GM19025 (cell line): Measurements from ENCODE around the gene ODAPH.
"Not testable (repeated sequence)": the region's sequence is repeated elsewhere in the genome, so short reads cannot be mapped to it uniquely, and the experiment has no call there.

Source experiments
- ATAC-seq: cut with Tn5 transposase; IDR thresholded peaks from one replicate; pipeline ENCODE4 v1.9.1; 2021; ENCODE audit warnings: mild to moderate bottlenecking, low read depth, moderate library complexity; ENCODE audit not compliant: unreplicated experiment

ODAPH gene

GRCh38 chr4:75544220-75544619, 11.6 kb upstream of the ODAPH start:
- not testable (repeated sequence) for ATAC-seq

- no peak for ATAC-seq
Observed at GRCh38 chr4:75544870-75545269, 11.0 kb upstream of the ODAPH start.

- no peak for ATAC-seq
Observed at GRCh38 chr4:75545526-75545925, 10.3 kb upstream of the ODAPH start.

GRCh38 chr4:75547647-75548387, 8.0 kb upstream of the ODAPH start:
- no peak for ATAC-seq

GRCh38 chr4:75549019-75549418, 6.8 kb upstream of the ODAPH start:
- ATAC-seq = no peak

- ATAC-seq = no peak
Observed at GRCh38 chr4:75552452-75552851, 3.4 kb upstream of the ODAPH start.

- no peak for ATAC-seq
Observed at GRCh38 chr4:75557696-75558095, 1.8 kb downstream of the ODAPH start.

- no peak for ATAC-seq
Observed at GRCh38 chr4:75561789-75562188, 5.9 kb downstream of the ODAPH start.

- no peak for ATAC-seq
Observed at GRCh38 chr4:75564023-75564422, 8.2 kb downstream of the ODAPH start.

- no peak for ATAC-seq
Observed at GRCh38 chr4:75565481-75565880, 9.6 kb downstream of the ODAPH start.

- no peak for ATAC-seq
Observed at GRCh38 chr4:75566911-75567310, 11.0 kb downstream of the ODAPH start.

- ATAC-seq = no peak
Observed at GRCh38 chr4:75567725-75568124, 11.9 kb downstream of the ODAPH start.

- ATAC-seq = no peak
Observed at GRCh38 chr4:75584067-75584466, 28.2 kb downstream of the ODAPH start.

GRCh38 chr4:75593393-75593792, 37.5 kb downstream of the ODAPH start:
- no peak for ATAC-seq

GRCh38 chr4:75596061-75596460, 40.2 kb downstream of the ODAPH start:
- no peak for ATAC-seq

- ATAC-seq = no peak
Observed at GRCh38 chr4:75598390-75598789, 42.5 kb downstream of the ODAPH start.

GRCh38 chr4:75599647-75600046, 43.8 kb downstream of the ODAPH start:
- no peak for ATAC-seq

GRCh38 chr4:75605928-75606327, 50.1 kb downstream of the ODAPH start:
- no peak for ATAC-seq

GRCh38 chr4:75612306-75612705, 56.4 kb downstream of the ODAPH start:
- no peak for ATAC-seq
